MM.1S (cell line): Measurements from ENCODE around the gene RHOBTB3.

Experiments
- DNase-seq: peaks from one replicate; pipeline ENCODE4 v3.0.0-alpha.2; 2015
- H2AFZ ChIP-seq: fragments of 300-600 bp; sonication (generic); 2 replicates; pipeline ENCODE4 v1.6.0; 2016; ENCODE audit warnings: antibody characterized with exemption, low read length
- H3F3A ChIP-seq: fragments of 300-600 bp; sonication (generic); 2 replicates; pipeline ENCODE4 v1.6.1; 2016; ENCODE audit warnings: mild to moderate bottlenecking, antibody characterized with exemption, low read length, moderate library complexity, mixed read lengths; ENCODE audit not compliant: insufficient read depth
- H3K27ac ChIP-seq: fragments of 300-600 bp; sonication (generic); 2 replicates; pipeline ENCODE4 v1.5.1; 2016; ENCODE audit warnings: mild to moderate bottlenecking, low read length
- H3K27me3 ChIP-seq: fragments of 300-600 bp; sonication (generic); replicated peaks from 2 replicates; pipeline ENCODE4 v1.6.0; 2016; ENCODE audit warnings: low read length; ENCODE audit not compliant: insufficient read depth
- H3K36me3 ChIP-seq: fragments of 300-600 bp; sonication (generic); replicated peaks from 2 replicates; pipeline ENCODE4 v1.6.1; 2016; ENCODE audit warnings: mild to moderate bottlenecking, low read length, mixed read lengths; ENCODE audit not compliant: insufficient read depth
- H3K4me1 ChIP-seq: fragments of 300-600 bp; sonication (generic); 2 replicates; pipeline ENCODE4 v1.6.1; 2016; ENCODE audit warnings: low read length, mixed read lengths
- H3K4me2 ChIP-seq: fragments of 300-600 bp; sonication (generic); 2 replicates; pipeline ENCODE4 v1.6.0; 2016; ENCODE audit warnings: low read depth, low read length
- H3K4me3 ChIP-seq: fragments of 300-600 bp; sonication (generic); 2 replicates; pipeline ENCODE4 v1.5.1; 2016; ENCODE audit warnings: low read length, mixed read lengths
- H3K79me2 ChIP-seq: fragments of 300-600 bp; sonication (generic); 2 replicates; pipeline ENCODE4 v1.6.1; 2016; ENCODE audit warnings: mixed run types, low read length, mixed read lengths
- H3K9ac ChIP-seq: fragments of 300-600 bp; sonication (generic); 2 replicates; pipeline ENCODE4 v1.6.1; 2016; ENCODE audit warnings: low read length, mixed read lengths
- H3K9me2 ChIP-seq: fragments of 300-600 bp; sonication (generic); replicated peaks from 2 replicates; pipeline ENCODE4 v1.6.1; 2016; ENCODE audit warnings: mild to moderate bottlenecking, low read length, mixed read lengths; ENCODE audit not compliant: insufficient read depth
- H3K9me3 ChIP-seq: fragments of 300-600 bp; sonication (generic); replicated peaks from 2 replicates; pipeline ENCODE4 v1.6.1; 2016; ENCODE audit warnings: mild to moderate bottlenecking, low read length, mixed read lengths; ENCODE audit not compliant: insufficient read depth
- H4K20me1 ChIP-seq: fragments of 300-600 bp; sonication (generic); 2 replicates; pipeline ENCODE4 v1.6.1; 2016; ENCODE audit warnings: mild to moderate bottlenecking, low read length, moderate library complexity, mixed read lengths; ENCODE audit not compliant: insufficient read depth
- CTCF ChIP-seq: fragments of 300-600 bp; sonication (generic); IDR thresholded peaks from 2 replicates; pipeline ENCODE4 v1.5.1; 2016; ENCODE audit warnings: antibody characterized with exemption, low read length, mixed read lengths
- EZH2 ChIP-seq: fragments of 300-600 bp; sonication (generic); optimal IDR thresholded peaks from 2 replicates; pipeline ENCODE3; 2017; ENCODE audit warnings: low read depth, mild to moderate bottlenecking, antibody characterized with exemption, low read length, mixed read lengths
- EZH2phosphoT487 ChIP-seq: fragments of 300-600 bp; sonication (generic); IDR thresholded peaks from 2 replicates; pipeline ENCODE4 v1.6.1; 2018; ENCODE audit warnings: antibody characterized with exemption, low read length

Gene RHOBTB3

GRCh38 chr5:95715799-95716461 is 15.2 kb upstream of the RHOBTB3 start:
- Histone ChIP-seq H3K79me2 (no peaks in the 10 kb centered on the region), H3K4me1 (peaks cover 19% of the 10 kb centered on the region), H3K27ac (no peak overlapping the region), H4K20me1 (no peaks in the 10 kb centered on the region), H3K4me3 (no peak overlapping the region), H2AFZ (no peak overlapping the region), H3K9me3 (no peaks in the 10 kb centered on the region), H3K4me2 (no peak overlapping the region), H3K27me3 (no peaks in the 10 kb centered on the region), H3F3A (peaks cover 9% of the 10 kb centered on the region; the same call in 1 of the 2 replicates), H3K36me3 (no peaks in the 10 kb centered on the region), H3K9ac (no peak overlapping the region), H3K9me2 (no peaks in the 10 kb centered on the region)
- no peak for DNase-seq
- TF ChIP-seq CTCF: no peak

GRCh38 chr5:95717439-95717838 is 13.7 kb upstream of the RHOBTB3 start:
- Histone ChIP-seq H3K9ac (no peak overlapping the region), H3K9me2 (no peaks in the 10 kb centered on the region), H3K79me2 (no peaks in the 10 kb centered on the region)

GRCh38 chr5:95718203-95718602 is 12.9 kb upstream of the RHOBTB3 start:
- Histone ChIP-seq H3K79me2 (no peaks in the 10 kb centered on the region), H3K4me1 (peaks cover 19% of the 10 kb centered on the region), H3K36me3 (no peaks in the 10 kb centered on the region), H4K20me1 (no peaks in the 10 kb centered on the region), H3K27ac (no peak overlapping the region; the same call in 1 of the 2 replicates), H3K9ac (no peak overlapping the region), H3F3A (peaks cover 9% of the 10 kb centered on the region; the same call in 1 of the 2 replicates), H3K27me3 (no peaks in the 10 kb centered on the region), H3K4me3 (0 out of 2 replicates have a peak overlapping the region, but pooled peaks have one; percentile 17), H3K4me2 (peak overlapping the region; percentile 50), H2AFZ (peak overlapping the region; percentile 39; the same call in 1 of the 2 replicates), H3K9me3 (no peaks in the 10 kb centered on the region), H3K9me2 (no peaks in the 10 kb centered on the region)
- peak; percentile 60 for DNase-seq
- TF ChIP-seq EZH2phosphoT487 (no peak), CTCF (no peak), EZH2 (no peak)

More at GRCh38 chr5:95717439-95717838, 13.7 kb upstream of the RHOBTB3 start:
- Histone ChIP-seq H2AFZ (no peak overlapping the region), H3K9me3 (no peaks in the 10 kb centered on the region), H4K20me1 (no peaks in the 10 kb centered on the region), H3K27me3 (no peaks in the 10 kb centered on the region), H3K4me2 (no peak overlapping the region; the same call in 1 of the 2 replicates), H3F3A (peaks cover 9% of the 10 kb centered on the region; the same call in 1 of the 2 replicates), H3K36me3 (no peaks in the 10 kb centered on the region), H3K27ac (no peak overlapping the region), H3K4me1 (peaks cover 19% of the 10 kb centered on the region), H3K4me3 (no peak overlapping the region)
- DNase-seq: no peak
- TF ChIP-seq CTCF (no peak), EZH2 (no peak), EZH2phosphoT487 (no peak)
